Left colon (tissue), 2 donors: ENCODE results near the gene SLCO4A1. TPM values are rescaled to one million over a fixed set of nuclear protein-coding genes. Genes with fewer than 3 reads are reported as not detected.
A peak's percentile ranks its signal among the peaks of the same experiment; 100 is the strongest.

ENCODE experiments used
- ATAC-seq: fragments of 200-7000 bp; cut with Tn5 transposase; one replicate; pipeline ENCODE4 v1.9.1; 2020; ENCODE audit warnings: mild to moderate bottlenecking, moderate library complexity
- DNase-seq, 2 donors: peaks; one replicate each; pipeline ENCODE4 v3.0.0-alpha.2; 2020
- intact Hi-C, 2 donors: fragments of 100-400 bp; cut with DNase I in 1 of 2; cut with micrococcal nuclease in 1 of 2; formaldehyde crosslinking; loops; one replicate each; pipeline versions ENCODE4 v1.11.2 to v1.14.0; 2022; cut with DNase I, micrococcal nuclease
- total RNA-seq, 2 donors: library from RNA; stranded (reverse); fragmentation: NEBNext Ultra II Directional; extraction: Animal tissue kit (Norgen Biotek cat#: 25700); gene quantifications; one replicate each; pipeline ENCODE4 v1.2.1, GENCODE V29; 2021
- donor health status: DM: no; HTN: no; CAD: no.
- donor health status: DM: yes; HTN: yes; CAD: no.

SLCO4A1 gene
- total RNA-seq, 2 donors from 2014 or later: 15.0 to 22.2 TPM

DNA sequence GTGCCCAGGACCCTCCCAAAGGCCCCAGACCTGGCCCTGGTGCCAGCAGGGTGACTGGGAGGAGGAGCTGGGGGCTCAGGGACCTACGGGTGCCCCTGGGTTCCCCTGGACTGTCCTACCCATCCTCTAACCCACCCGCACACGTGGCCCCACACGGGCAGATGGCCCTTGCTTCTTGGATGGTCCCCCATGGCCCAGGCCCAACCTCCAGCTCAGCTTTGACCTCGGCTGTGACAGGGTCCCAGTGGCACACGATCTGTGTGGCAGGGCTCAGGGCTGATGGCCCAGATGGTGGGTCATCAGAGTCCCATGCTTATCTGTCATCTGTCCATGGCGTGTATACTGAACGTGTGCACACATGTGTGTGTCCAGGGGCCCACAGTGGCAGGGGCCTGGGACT, 70.3 kb downstream of the SLCO4A1 start:
- intact Hi-C loops: no loop called here
- ATAC-seq (no peak), DNase-seq (no peak)

GRCh38 chr20:62714006-62714405, 71.7 kb downstream of the SLCO4A1 start:
- ATAC-seq (no peak), DNase-seq (no peak)
- intact Hi-C loops: no loop called here

DNA sequence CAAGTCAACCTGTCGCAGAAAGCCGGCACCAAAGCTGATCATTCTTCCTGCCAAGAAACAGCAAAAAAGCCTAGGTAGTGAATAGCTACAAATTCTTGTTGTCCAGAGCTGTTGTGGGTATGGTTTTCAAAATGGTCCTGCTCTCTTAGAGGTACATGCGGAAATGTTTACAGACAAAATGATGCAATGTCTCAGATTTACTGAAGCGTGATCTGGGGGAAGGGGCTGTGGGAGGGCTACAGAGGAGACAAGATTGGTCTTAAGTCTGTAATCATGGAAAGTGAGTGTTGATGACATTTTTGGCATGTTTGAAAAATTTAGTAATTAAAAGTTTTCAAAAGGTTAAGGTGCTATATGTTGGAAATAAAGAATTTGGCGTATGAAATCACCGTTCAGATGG, 72.5 kb downstream of the SLCO4A1 start:
- DNase-seq: no peak
- no peak for ATAC-seq

GRCh38 chr20:62715201-62715600, 72.9 kb downstream of the SLCO4A1 start:
- no peak for ATAC-seq
- intact Hi-C loops: no loop called here
- no peak for DNase-seq

More for the DNA sequence above, 72.5 kb downstream of the SLCO4A1 start:
- intact Hi-C loops: no loop called here

GRCh38 chr20:62716198-62716940, 74.1 kb downstream of the SLCO4A1 start:
- peak; percentile 24 for ATAC-seq
- DNase-seq: no peak
- intact Hi-C loops: no loop called here

GRCh38 chr20:62716941-62717310, 74.6 kb downstream of the SLCO4A1 start:
- intact Hi-C loops: no loop called here
- no peak for DNase-seq
- no peak for ATAC-seq

- no peak for DNase-seq
Observed at GRCh38 chr20:62717933-62718332, 75.6 kb downstream of the SLCO4A1 start.

GRCh38 chr20:62718546-62718945, 76.2 kb downstream of the SLCO4A1 start:
- intact Hi-C loops: no loop called here
- ATAC-seq: no peak
- DNase-seq: no peak

More at GRCh38 chr20:62717933-62718332, 75.6 kb downstream of the SLCO4A1 start:
- ATAC-seq: no peak
- intact Hi-C loops: no loop called here

- no peak for DNase-seq
Observed at GRCh38 chr20:62719250-62719935, 77.1 kb downstream of the SLCO4A1 start.

More at GRCh38 chr20:62719250-62719935, 77.1 kb downstream of the SLCO4A1 start:
- no peak for ATAC-seq
- intact Hi-C loops: no loop called here

Other genes with a start within 250 kb of the SLCO4A1 start
- gene CABLES2, start 235.2 kb upstream of the SLCO4A1 start, total RNA-seq: 1 to 10 TPM; 7.8 to 9.5 TPM
- 1 to 10 TPM; 4.8 to 6.7 TPM for gene RBBP8NL, start 215.0 kb upstream of the SLCO4A1 start, total RNA-seq
- gene GATA5, start 166.5 kb upstream of the SLCO4A1 start, total RNA-seq: not detected
- 1 to 10 TPM in 1 of 2 donors, not detected in 1; 2.3 TPM for gene NTSR1, start 66.3 kb downstream of the SLCO4A1 start, total RNA-seq
- gene MRGBP, start 154.0 kb downstream of the SLCO4A1 start, total RNA-seq: 10 to 100 TPM in 1 of 2 donors, 1 to 10 TPM in 1; 8.1 to 10.6 TPM
- gene OGFR, start 162.3 kb downstream of the SLCO4A1 start, total RNA-seq: 10 to 100 TPM; 39.5 to 41.0 TPM
- 1 to 10 TPM; 2.3 to 2.8 TPM for gene COL9A3, start 174.5 kb downstream of the SLCO4A1 start, total RNA-seq
- 1 to 10 TPM; 5.9 to 6.5 TPM for gene TCFL5, start 219.3 kb downstream of the SLCO4A1 start, total RNA-seq